Femur (tissue), 1 donor: Measurements from ENCODE around the gene COL9A3.

Experiments
- DNase-seq: peaks from one replicate; pipeline ENCODE4 v3.0.0-alpha.2; 2017

COL9A3 gene

GRCh38 chr20:62812181-62812906 is 4.5 kb upstream of the COL9A3 start:
- DNase-seq, result no peak

DNA sequence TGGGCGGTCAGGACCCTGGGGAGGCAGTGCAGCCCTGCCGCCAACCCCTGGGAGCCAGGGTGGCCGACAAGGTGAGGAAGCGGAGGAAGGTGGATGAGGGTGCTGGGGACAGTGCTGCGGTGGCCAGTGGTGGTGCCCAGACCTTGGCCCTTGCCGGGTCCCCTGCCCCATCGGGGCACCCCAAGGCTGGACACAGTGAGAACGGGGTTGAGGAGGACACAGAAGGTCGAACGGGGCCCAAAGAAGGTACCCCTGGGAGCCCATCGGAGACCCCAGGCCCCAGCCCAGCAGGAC is 4.0 kb upstream of the COL9A3 start:
- no peak for DNase-seq

DNA sequence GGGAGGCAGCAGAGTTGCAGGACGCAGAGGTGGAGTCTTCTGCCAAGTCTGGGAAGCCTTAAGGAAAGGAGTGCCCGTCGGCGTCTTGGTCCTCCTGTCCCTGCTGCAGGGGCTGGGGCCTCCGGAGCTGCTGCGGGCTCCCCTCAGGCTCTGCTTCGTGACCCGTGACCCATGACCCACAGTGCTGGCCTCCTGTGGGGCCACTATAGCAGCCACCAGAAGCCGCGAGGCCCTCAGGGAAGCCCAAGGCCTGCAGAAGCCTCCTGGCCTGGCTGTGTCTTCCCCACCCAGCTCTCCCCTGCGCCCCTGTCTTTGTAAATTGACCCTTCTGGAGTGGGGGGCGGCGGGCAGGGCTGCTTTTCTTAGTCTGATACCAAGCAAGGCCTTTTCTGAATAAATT is 3.3 kb upstream of the COL9A3 start:
- no peak for DNase-seq

DNA sequence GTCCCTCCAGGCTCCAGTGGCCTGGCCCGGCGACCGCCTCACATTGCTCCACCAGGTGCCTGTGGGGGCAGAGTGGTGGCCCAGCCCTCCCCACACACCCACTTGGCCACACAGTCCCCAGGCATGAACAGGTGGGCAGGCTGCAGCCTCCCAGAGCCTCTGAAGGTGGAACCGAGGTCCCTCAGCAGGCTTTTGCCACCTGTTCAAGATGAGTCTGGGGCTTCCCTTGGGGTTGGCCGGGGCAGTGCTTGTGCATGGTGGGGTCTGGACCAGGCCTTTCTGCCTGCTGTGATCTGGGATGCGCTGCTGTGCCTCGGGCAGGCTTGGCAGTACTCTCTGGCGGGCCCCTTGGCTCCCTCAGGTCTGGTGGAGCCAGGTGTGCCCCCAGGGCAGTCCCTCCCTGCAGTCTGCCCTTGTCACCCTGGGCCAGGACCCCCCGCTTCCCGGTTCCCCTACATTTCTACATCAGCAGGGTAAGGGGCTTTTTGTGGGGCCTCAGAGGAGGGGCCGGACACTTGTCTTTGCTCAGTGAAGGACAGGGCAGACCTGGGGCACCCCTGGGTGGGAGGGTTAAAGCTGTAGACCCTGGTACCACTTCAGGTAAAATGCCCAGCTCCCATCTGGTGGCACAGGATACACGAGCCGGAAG is 2.7 kb upstream of the COL9A3 start:
- DNase-seq, result no peak

- DNase-seq, result no peak
Measured at GRCh38 chr20:62814709-62815065, 2.2 kb upstream of the COL9A3 start.

DNA sequence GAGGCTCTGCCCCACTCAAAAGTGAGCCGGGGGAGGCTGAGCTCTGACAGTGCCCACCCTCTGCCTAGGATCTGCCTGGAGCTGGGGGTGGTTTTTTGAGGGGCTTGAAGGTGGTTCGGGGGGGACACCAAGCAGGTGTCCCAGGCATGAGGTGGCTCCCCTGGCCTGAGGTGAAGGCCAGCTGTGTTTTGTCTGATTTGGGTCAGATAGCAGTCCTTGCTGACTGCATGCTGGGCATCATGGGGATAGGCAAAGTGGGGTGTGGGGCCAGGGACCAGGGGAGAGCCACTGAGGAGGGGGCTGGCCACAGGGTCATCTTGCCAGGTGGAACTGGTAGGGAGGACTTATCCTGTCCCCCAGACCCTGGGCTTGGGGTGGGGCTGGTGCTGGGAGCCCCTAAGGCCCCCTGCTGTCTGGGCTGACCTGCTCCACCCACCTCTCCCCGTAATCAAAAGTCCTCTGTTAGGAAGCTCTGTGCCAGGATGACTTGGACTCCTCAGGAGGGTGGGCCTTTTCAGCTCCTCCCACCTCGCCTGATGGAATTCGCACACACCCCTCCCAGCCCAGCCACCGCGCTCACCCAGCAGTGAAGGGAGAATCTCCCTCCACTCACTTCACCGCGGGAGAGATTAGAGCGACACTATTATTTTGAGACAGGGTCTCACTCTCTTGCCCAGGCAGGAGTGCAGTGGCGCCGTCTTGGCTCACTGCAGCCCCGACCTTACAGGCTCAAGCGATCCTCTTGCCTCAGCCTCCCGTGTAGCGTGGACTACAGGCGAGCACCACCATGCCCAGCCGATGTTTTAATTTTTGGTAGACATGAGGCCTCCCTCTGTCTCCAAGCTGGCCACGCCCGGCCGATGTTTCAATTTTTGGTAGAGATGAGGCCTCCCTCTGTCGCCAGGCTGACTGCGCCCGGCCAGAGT is 1.5 kb upstream of the COL9A3 start:
- DNase-seq, result no peak

GRCh38 chr20:62816031-62816883 is 593 bp upstream of the COL9A3 start:
- DNase-seq, result no peak

DNA sequence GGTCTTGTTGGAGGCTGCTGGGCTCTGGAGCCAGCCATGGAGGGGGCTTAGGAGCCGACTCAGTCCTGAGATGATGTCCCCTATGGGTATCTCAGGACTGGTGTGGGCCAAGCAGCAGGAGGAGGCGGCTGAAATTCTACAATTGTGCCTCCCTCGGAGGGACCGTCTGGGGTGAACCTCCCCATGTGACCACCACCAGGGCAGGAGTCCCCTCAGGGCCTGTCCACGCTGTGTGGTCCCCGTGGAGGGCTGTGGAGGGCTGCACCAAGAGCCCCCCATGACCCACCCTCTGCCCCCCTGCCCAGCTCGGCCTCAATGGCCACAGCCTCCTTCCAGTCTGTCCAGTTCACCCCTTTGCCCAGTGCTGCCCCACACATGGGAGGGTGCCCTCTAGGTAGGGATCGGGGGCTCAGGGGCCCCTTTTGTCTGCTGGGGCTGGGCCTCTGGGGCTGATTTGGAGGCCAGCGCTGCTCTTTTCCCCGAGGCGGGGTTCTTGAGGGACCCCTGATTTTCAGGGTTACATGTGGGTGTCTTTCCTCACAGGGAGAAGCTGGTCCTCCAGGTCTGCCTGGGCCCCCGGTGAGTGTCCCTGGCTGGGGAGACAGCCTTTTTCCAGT is 1.2 kb downstream of the COL9A3 start:
- no peak for DNase-seq

- peak; percentile 87 for DNase-seq
Measured at GRCh38 chr20:62818592-62819493, 2.0 kb downstream of the COL9A3 start.

- no peak for DNase-seq
Measured at GRCh38 chr20:62819494-62820174, 2.8 kb downstream of the COL9A3 start.

DNA sequence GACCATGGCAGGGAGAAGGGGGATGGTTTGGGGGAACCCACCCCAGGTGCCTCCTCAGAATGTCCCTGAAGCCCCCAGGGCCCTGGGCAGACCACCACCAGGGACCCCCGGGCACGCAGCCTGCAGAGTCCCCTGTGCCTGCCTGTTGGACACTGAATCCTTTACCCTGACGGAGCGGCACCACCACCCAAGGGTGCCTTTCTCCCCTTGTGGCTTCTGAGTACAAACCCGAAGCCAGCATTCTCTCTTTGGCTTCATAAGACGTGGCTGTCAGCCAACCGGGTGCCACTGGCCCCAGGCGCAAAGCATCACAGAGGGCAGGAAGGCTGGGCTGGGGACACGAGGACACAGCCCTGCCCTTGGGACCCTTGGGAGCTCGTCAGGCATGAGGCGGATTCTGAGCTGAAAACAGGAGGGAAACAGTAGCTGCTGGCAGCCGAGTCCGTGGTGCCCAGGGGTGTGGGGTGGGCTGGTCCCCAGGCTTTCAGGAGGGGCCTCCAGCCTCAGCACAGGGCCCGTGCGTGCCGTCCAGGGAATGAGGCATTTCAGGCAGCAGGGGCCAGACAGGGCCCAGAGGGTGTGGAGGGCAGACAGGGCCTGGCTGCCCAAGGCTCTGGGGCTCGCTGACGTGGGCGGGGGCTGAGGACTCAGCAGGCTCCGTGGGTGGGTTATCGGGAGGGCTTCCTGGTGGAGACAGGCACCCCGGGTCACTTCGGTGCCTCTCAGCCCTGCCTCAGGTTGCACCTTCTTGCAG is 3.5 kb downstream of the COL9A3 start:
- DNase-seq, result no peak

DNA sequence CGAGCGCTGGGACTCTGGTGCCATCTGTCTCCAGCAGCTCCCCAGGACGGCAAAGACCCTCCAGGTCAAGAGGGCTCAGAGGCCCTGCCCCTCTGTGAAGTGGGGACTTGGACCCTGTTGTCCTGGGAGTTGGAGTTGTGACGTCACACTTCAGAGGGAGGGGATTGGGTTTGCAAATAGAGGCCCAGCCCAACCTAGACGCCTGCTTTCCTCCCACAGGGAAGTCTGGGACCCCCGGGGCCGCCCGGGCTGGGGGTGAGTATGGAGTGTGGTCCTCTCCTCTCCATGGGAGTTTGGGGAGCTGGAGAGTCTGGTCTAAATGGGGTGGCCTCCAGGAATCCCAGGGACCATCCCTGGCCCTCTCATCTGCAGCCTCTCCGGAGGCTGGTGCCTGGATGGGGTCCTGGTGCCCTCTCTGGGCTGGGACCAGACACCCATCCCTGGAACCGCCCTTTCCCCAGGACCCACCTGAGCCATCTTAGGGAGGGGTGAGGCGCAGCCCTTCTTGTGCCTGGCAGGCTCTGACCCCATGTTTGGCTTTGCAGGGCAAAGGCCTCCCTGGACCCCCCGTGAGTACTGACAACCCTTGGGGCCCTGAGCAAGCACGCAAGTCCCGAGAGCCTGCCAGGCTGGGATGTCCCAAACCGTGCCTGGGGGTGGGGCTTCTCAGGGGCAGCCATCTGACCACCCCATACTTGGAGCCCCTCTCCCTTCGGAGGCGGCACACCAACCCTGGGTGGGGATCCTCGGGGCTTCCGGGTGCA is 4.3 kb downstream of the COL9A3 start:
- no peak for DNase-seq

DNA sequence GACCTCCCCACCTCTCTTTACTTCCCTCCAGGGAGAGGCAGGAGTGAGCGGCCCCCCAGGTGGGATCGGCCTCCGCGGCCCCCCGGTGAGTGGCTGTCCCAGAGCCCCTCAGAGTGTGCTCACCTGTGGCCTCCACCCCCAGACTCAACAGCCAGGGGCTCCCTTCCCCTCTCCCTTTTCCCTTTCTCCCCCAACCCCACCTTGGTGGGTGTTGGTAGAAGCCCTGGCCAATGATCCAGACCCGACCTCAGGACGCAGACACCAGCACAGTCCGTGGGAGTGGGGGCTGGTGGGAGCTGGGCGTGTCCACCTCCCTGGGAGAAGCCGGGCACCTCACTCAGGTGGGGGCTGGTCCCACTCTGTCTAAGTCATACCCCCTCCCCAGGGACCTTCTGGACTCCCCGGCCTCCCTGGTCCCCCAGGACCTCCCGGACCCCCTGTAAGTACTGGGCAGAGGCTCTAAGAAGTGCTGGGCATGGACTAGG is 4.9 kb downstream of the COL9A3 start:
- DNase-seq, result peak; percentile 21

DNA sequence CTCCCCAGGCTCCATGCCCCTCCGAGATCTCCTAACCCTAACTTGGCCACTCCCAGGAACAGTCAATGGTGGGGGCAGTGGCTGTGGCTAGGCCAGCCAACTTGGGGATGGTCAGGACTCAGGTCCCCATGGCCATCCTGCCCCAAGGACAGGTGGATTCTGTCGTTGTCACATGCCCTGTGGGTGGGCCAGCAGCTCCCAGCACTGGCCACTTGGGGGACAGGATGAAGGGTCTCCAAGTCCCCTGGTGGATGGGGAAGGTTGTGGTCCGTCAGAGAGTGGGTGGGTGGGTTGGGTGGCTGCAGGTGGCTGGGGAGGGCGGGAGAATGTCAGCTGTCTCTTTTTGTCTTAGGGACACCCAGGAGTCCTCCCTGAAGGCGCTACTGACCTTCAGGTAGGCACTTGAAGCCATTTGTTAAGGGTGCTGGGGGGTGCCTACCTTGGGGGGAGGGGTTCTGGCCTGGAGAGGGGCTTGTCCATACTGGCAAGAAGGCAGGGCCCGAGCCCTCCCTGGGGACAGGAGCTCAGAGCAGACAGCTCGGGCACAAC is 5.5 kb downstream of the COL9A3 start:
- DNase-seq, result peak; percentile 20

GRCh38 chr20:62822788-62823651 is 6.2 kb downstream of the COL9A3 start:
- peak; percentile 48 for DNase-seq

DNA sequence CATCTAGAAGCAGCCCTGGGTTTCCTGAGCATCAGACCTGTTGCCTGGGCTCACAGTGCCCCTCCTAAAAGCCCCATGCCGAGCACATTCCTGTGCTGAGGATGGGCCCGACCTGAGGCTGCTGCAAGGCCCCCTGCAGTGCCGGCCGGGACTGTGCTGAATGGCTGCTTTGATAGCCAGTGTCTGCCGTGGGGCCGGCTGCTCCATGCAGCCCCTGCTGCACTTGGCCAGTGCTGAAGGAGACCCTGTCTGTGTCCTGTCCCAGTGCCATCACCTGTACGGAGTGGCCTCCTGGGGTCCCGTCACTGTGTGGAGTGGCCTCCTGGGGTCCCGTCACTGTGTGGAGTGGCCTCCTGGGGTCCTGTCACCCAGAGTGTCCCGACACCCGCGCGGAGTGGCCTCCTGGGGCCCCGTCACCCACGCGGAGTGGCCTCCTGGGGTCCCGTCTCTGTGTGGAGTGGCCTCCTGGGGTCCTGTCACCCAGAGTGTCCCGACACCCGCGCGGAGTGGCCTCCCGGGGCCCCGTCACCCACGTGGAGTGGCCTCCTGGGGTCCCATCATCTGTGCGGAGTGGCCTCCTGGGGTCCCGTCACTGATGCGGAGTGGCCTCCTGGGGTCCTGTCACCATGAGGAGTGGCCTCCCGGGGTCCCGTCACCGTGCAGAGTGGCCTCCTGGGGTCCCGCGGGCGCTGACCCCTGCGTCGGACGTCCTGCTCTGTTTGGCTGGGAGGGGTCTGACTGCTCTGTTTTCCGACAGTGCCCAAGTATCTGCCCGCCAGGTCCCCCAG is 7.0 kb downstream of the COL9A3 start:
- DNase-seq, result no peak
